Neuronal stem cell (in vitro differentiated cells): ENCODE measurements around the gene TRMO.
"Not testable (repeated sequence)": the region's sequence is repeated elsewhere in the genome, so short reads cannot be mapped to it uniquely, and the experiment has no call there.

Experiments used
- DNase-seq: peaks from one replicate; pipeline ENCODE4 v3.0.0-alpha.2; 2013; ENCODE audit warnings: low spot score
- H2AFZ ChIP-seq: one replicate; pipeline ENCODE4 v1.6.1; 2013; ENCODE audit warnings: mild to moderate bottlenecking, low read length, inconsistent platforms
- H2AK5ac ChIP-seq: 2 replicates; pipeline ENCODE4 v1.6.1; 2013; ENCODE audit warnings: low read depth, mild to moderate bottlenecking, inconsistent platforms, low read length, moderate library complexity, mixed read lengths
- H2BK120ac ChIP-seq: 2 replicates; pipeline ENCODE4 v1.6.1; 2013; ENCODE audit warnings: low read depth, mild to moderate bottlenecking, inconsistent platforms, low read length, moderate library complexity, mixed read lengths
- H2BK12ac ChIP-seq: one replicate; pipeline ENCODE4 v1.6.1; 2013; ENCODE audit warnings: low read length, inconsistent platforms
- H2BK15ac ChIP-seq: 2 replicates; pipeline ENCODE4 v1.6.1; 2013; ENCODE audit warnings: mild to moderate bottlenecking, low read length, inconsistent platforms, mixed read lengths
- H2BK5ac ChIP-seq: one replicate; pipeline ENCODE4 v1.6.1; 2013; ENCODE audit warnings: inconsistent platforms, mild to moderate bottlenecking, low read length, moderate library complexity
- H3K14ac ChIP-seq: one replicate; pipeline ENCODE4 v1.6.1; 2013; ENCODE audit warnings: low read length, inconsistent platforms
- H3K18ac ChIP-seq: 2 replicates; pipeline ENCODE4 v1.6.1; 2013; ENCODE audit warnings: low read length, inconsistent platforms
- H3K23ac ChIP-seq: 2 replicates; pipeline ENCODE4 v1.6.1; 2013; ENCODE audit warnings: low read depth, mild to moderate bottlenecking, mixed read lengths, low read length, inconsistent platforms; ENCODE audit not compliant: poor library complexity
- H3K27ac ChIP-seq: replicated peaks from 3 replicates; pipeline ENCODE4 v1.5.1; 2013; ENCODE audit warnings: low read length, inconsistent platforms
- H3K27me3 ChIP-seq, 3 experiments: 2 replicates each; pipeline ENCODE4 v1.6.1; 2013; ENCODE audit warnings: low read length in 3 of 3, mild to moderate bottlenecking in 2 of 3, inconsistent platforms in 1 of 3, low read depth in 1 of 3, mixed read lengths in 1 of 3, moderate library complexity in 1 of 3; ENCODE audit not compliant: control insufficient read depth in 3 of 3, insufficient read depth in 3 of 3
- H3K36me3 ChIP-seq, 2 donors: replicated peaks in 1 of 2; 2 replicates each; pipeline ENCODE4 v1.6.1; 2013; ENCODE audit warnings: low read length in 2 of 2; ENCODE audit not compliant: control insufficient read depth in 2 of 2, insufficient read depth in 2 of 2
- H3K4ac ChIP-seq: 2 replicates; pipeline ENCODE4 v1.6.1; 2013; ENCODE audit warnings: inconsistent platforms, mild to moderate bottlenecking, low read length, moderate library complexity
- H3K4me1 ChIP-seq, 2 donors: 1 replicate in 1 of 2; 2 replicates in 1 of 2; pipeline ENCODE4 v1.6.1; 2013; ENCODE audit warnings: low read length in 2 of 2, low read depth in 1 of 2; ENCODE audit not compliant: control insufficient read depth in 2 of 2, insufficient read depth in 1 of 2
- H3K4me2 ChIP-seq: one replicate; pipeline ENCODE4 v1.6.1; 2013; ENCODE audit warnings: mild to moderate bottlenecking, low read length, inconsistent platforms; ENCODE audit not compliant: insufficient read depth, poor library complexity, severe bottlenecking
- H3K4me3 ChIP-seq, 2 donors: 2 replicates each; pipeline ENCODE4 v1.5.1; 2013; ENCODE audit warnings: low read length in 2 of 2, mild to moderate bottlenecking in 2 of 2, inconsistent platforms in 1 of 2, moderate library complexity in 1 of 2
- H3K79me1 ChIP-seq: one replicate; pipeline ENCODE4 v1.6.1; 2013; ENCODE audit warnings: low read depth, mild to moderate bottlenecking, inconsistent platforms, low read length, moderate library complexity
- H3K9ac ChIP-seq: one replicate; pipeline ENCODE4 v1.6.1; 2013; ENCODE audit warnings: mild to moderate bottlenecking, low read depth, low read length, inconsistent platforms; ENCODE audit not compliant: poor library complexity
- H3K9me3 ChIP-seq, 2 donors: replicated peaks in 1 of 2; 2 replicates each; pipeline versions ENCODE3 to v1.6.1; 2013; ENCODE audit warnings: low read length in 2 of 2, mild to moderate bottlenecking in 2 of 2, inconsistent platforms in 1 of 2, low read depth in 1 of 2, mixed read lengths in 1 of 2, moderate library complexity in 1 of 2; ENCODE audit not compliant: control insufficient read depth in 2 of 2, insufficient read depth in 1 of 2
- H4K8ac ChIP-seq: one replicate; pipeline ENCODE4 v1.6.1; 2013; ENCODE audit warnings: low read depth, mild to moderate bottlenecking, inconsistent platforms, low read length, moderate library complexity
- H4K91ac ChIP-seq: one replicate; pipeline ENCODE4 v1.6.1; 2013; ENCODE audit warnings: low read length, low read depth, mild to moderate bottlenecking, inconsistent platforms; ENCODE audit not compliant: poor library complexity
- WGBS, 2 donors: extraction: QIAGEN DNeasy Blood & Tissue Kit; methylation state at CpG; one replicate each; pipeline ENCODE4 v1.1.7; 2013; ENCODE audit warnings: missing lambda C conversion rate in 2 of 2, mixed read lengths in 1 of 2; ENCODE audit not compliant: insufficient read length in 2 of 2, insufficient replicate concordance in 1 of 2; ENCODE audit errors: extremely low coverage in 2 of 2; 5-methylcytosine and 5-hydroxymethylcytosine counted together

Gene TRMO

GRCh38 chr9:97956331-97956730 lies 34.0 kb upstream of the TRMO start:
- H3K4me2 ChIP-seq, result no peak overlapping the region

DNA sequence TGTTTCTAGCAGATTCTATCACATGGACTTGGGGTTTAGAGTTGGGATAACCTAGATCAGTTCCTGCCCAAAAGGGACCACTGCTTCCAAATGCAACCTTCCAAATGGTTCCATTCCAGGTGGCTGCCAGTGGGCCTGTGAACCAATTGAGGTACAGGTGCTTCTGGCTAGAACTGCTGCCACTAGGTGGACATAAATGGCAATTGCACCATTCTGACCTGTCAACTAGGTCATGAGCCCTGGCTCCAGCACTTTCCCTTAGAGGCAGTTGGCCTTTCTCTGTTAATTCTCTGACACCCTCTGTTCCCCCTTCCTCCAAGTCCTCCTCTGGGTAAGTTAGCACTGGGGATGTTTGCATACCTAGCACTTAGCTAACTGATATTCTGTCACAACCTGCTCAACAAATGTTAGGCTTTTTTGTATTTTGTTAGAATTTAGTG lies 32.3 kb upstream of the TRMO start:
- H2BK12ac ChIP-seq, result no peak overlapping the region
- H3K79me1 ChIP-seq, result no peaks in the 10 kb centered on the region
- H3K27ac ChIP-seq, result no peak overlapping the region
- H3K4me1 ChIP-seq, result no peaks in the 10 kb centered on the region
- H3K23ac ChIP-seq, result no peak overlapping the region
- no peak overlapping the region for H3K9ac ChIP-seq
- no peak overlapping the region for H2AFZ ChIP-seq
- no peak overlapping the region for H3K14ac ChIP-seq
- H3K27me3 ChIP-seq, result peaks cover 0 to 18% (median 4%) of the 10 kb centered on the region in 3 experiments
- no peak overlapping the region for H4K91ac ChIP-seq
- H3K4ac ChIP-seq, result no peak overlapping the region
- peak; percentile 24 for DNase-seq
- H3K9me3 ChIP-seq, result peaks cover 0 to 6% of the 10 kb centered on the region in 2 donors
- H2BK5ac ChIP-seq, result no peak overlapping the region
- H2AK5ac ChIP-seq, result no peak overlapping the region
- no peak overlapping the region for H3K4me2 ChIP-seq
- no peak overlapping the region for H2BK120ac ChIP-seq
- no peaks in the 10 kb centered on the region for H3K36me3 ChIP-seq
- no peak overlapping the region for H2BK15ac ChIP-seq
- no peak overlapping the region for H3K4me3 ChIP-seq
- no peak overlapping the region for H3K18ac ChIP-seq
- no peak overlapping the region for H4K8ac ChIP-seq

More at GRCh38 chr9:97956331-97956730, 34.0 kb upstream of the TRMO start:
- Histone ChIP-seq H2BK12ac (no peak overlapping the region), H2AFZ (no peak overlapping the region), H3K23ac (no peak overlapping the region), H3K27me3 (peaks cover 0 to 25% (median 4%) of the 10 kb centered on the region in 3 experiments), H3K18ac (no peak overlapping the region), H2AK5ac (no peak overlapping the region), H4K91ac (no peak overlapping the region), H4K8ac (no peak overlapping the region), H3K79me1 (no peaks in the 10 kb centered on the region), H3K4me1 (no peaks in the 10 kb centered on the region), H3K14ac (no peak overlapping the region), H3K36me3 (no peaks in the 10 kb centered on the region), H3K4me3 (no peak overlapping the region), H2BK15ac (no peak overlapping the region), H2BK5ac (no peak overlapping the region), H2BK120ac (no peak overlapping the region), H3K4ac (no peak overlapping the region), H3K9me3 (no peaks in the 10 kb centered on the region), H3K9ac (no peak overlapping the region), H3K27ac (no peak overlapping the region)
- DNase-seq, result no peak

DNA sequence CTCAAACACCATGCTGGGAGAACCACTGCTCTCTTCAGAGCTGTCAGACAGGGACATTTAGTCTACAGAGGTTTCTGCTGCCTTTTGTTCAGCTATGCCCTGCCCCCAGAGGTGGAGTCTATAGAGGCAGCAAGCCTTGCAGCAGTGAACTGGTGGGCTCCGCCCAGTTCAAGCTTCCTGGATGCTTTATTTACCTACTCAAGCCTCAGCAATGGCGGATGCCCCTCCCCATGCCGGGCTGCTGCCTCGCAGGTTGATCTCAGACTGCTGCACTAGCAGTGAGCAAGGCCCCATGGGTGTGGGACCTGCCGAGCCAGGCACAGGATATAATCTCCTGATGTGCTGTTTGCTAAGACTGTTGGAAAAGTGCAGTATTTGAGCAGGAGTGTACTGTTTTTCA lies 28.6 kb upstream of the TRMO start:
- H3K14ac ChIP-seq, H2BK15ac ChIP-seq, H2BK5ac ChIP-seq, H4K91ac ChIP-seq, H3K9ac ChIP-seq, H3K27me3 ChIP-seq, H3K23ac ChIP-seq, H4K8ac ChIP-seq, H3K36me3 ChIP-seq, H3K4me3 ChIP-seq, H2AK5ac ChIP-seq, H3K4ac ChIP-seq, H2BK120ac ChIP-seq, H2AFZ ChIP-seq, DNase-seq, H3K18ac ChIP-seq, H3K4me2 ChIP-seq, H3K9me3 ChIP-seq, H3K27ac ChIP-seq, H2BK12ac ChIP-seq, H3K79me1 ChIP-seq, H3K4me1 ChIP-seq: not testable (repeated sequence)
- no CpG with 5 or more reads among the region's 5 CpGs for WGBS, 2 donors

- H3K23ac ChIP-seq, H3K14ac ChIP-seq, H3K36me3 ChIP-seq, H4K91ac ChIP-seq, H3K79me1 ChIP-seq, H3K4me3 ChIP-seq, H3K9me3 ChIP-seq, H3K4ac ChIP-seq, H3K27ac ChIP-seq, DNase-seq, H3K4me1 ChIP-seq, H3K9ac ChIP-seq, H2BK120ac ChIP-seq, H3K4me2 ChIP-seq, H4K8ac ChIP-seq, H3K18ac ChIP-seq, H2AFZ ChIP-seq, H2BK15ac ChIP-seq, H2BK12ac ChIP-seq, H2AK5ac ChIP-seq, H2BK5ac ChIP-seq: not testable (repeated sequence)
- H3K27me3 ChIP-seq, result peaks cover 0 to 21% (median 13%) of the 10 kb centered on the region in 3 experiments
- WGBS, 2 donors, result no CpG with 5 or more reads among the region's 2 CpGs
Measured at GRCh38 chr9:97947094-97947493, 24.8 kb upstream of the TRMO start.
